ENCODE data around the gene FKTN.

The FKTN gene

DNA sequence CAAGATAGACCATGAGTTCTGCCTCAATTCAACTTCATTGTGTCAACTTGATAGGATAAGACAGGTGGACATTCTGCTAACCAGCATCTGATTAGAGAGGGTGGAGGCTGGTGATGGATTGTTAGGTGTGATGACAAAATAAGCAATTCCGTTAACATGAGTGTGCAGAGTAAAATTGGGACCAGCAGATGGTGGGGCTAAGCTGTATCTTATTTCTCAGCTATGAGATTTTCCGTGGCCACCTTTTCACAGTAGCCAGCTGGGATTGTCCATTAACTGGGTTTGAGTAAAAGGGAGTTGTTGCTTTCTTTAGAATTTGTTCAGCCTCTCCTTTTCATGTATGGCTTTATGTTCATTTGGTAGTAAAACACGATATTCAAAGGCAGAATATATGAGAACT is 75.5 kb downstream of the FKTN start:
- no peak for DNase-seq

DNA sequence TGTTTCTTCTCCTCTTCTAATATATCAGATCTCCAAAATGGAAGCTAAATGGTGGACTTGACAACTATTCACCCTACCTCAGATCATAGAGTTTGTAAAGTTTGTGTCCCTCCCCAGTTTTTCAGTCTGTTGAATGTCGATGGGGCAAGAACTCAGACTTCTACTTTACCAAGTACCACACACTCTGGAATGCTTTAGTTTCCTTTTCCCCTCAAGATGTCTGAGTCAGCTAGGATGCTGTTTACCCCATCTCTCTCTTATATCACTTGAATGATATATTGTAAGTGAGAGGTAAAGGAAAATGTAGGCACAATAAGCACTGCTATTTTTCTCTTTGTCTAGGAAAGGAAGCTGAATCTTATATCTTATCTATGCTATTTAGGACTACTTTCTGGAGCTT is 78.4 kb downstream of the FKTN start:
- DNase-seq, result no peak

DNA sequence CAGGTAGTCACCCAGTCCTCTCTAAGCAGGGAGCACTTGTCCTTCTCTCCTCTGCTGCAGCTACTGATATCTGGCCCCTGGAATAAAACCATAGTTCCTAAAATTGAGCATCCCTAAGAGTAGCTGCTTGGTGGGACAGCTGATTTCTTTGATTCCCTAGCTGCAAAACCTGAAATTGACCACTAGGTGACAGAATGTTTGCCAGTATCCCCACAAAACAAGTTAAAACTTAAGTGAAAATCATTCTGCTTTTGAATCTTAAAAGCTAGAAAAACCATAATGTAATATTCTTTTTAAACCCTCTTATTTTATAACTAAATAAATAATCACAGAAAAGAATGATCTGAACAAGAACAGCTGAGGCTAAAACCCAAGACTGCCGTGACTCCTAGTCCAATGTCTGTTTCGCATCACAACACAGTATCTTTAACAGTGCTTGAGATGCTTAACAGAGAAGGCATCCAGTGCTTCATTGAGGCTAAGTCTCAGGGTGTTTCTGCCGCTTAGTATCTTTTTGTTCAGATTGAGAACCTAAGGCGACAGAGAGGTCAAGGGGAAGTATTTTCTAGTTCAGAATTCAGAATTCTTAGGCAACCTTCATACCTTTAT is 80.0 kb downstream of the FKTN start:
- no peak for DNase-seq

DNA sequence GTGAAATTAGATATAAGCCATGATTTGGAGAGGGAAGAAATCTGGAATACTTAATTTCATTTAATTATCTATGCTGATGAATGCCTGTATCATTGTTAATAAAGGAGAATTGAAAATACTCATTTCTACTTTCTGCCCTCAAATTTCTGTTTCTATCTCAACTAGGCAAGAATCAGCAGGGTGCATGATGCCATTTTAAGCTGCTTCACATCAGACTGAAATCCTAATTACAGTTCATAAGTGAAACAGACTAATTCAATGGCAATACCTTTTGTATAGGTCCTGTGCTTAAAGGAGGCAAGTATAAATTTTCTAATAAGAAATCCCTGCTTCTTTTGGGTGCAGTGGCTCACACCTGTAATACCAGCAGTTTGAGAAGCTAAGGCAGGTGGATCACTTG is 82.0 kb downstream of the FKTN start:
- DNase-seq, result no peak

DNA sequence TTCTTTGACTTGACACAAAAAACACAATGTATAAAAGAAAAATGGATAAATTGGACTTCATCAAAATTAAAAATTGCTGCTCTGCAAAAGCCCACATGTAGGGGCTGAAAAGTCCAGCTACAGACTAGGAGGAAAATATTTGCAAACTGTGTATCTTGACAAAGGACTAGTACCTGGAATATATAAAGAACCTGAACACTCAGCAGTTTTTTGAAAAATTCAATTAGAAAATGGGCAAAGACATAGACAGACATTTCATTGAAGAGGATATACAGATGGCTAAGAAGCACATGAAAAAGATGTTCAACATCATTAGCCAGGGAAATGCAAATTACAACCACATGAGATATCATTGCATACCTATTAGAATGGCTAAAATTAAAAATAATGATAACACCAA is 85.9 kb downstream of the FKTN start:
- no peak for DNase-seq

DNA sequence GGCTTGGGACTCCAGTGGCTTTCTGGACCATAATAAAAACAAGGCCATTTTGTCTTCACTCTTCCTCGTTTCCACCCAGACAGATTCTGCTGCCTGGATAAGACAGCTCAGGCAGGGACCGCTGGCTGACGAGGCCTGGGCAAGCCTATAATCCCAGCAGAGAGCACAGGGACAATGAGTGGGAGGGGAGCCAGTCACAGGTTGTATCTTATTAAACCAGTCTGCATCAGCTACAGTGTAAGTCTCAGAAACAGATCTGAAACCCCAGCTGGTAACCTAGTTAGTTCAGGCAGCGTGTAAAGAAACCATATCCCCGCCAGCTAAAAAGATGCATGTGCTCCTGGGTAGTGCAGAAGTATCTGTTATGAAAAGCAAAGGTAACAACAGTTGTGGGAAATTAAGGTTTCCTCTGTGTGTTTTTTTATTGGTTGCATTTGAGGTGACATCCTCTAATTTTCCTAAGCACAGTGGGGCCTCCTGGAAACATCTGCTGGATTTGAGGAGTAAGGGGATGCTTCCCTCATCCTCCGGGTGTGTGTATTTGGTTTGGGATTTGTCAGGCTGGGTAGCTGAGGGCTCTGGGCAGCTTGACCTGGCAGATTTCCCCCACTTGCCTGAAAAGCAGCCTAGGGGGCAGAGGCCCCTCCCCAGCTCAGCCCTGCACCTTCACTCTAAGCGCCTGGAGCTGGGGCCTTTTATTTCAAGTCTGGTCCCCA is 89.1 kb downstream of the FKTN start:
- no peak for DNase-seq

DNA sequence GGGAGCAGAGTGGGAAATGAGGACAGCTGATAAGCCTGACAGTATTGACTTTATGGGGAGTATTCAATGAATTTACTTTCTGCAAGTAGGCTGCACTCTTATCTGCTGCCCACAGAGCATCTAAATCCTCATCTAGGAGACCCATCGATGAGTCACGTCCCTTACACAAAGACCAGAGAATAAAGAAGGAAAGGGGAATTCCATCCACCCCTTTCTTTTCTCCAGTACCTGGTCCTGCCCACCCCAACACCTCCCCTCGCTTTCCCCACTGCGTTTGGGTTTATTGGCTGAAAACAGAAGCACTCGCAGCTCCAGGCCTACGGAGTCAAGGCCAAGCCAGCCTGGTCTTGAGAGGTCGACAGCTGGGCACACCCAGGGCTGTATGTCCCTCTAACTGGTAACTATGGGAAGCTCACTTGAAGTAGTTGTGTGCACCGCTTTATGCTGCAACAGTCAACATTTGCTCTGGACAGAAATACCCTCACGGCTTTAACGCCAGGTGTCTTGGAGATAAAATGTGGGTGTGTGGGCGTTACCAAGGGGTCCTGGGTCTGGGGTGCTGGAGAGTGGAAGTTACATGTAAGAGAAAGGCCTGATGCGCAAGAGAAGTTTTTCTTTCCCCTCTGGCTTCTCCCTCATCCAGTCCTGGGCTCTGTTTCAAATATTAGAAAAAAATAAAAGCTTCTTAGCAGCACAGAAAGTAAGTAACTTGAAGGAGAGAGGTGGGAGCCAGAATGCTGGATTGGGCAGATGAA is 89.8 kb downstream of the FKTN start:
- no peak for DNase-seq

DNA sequence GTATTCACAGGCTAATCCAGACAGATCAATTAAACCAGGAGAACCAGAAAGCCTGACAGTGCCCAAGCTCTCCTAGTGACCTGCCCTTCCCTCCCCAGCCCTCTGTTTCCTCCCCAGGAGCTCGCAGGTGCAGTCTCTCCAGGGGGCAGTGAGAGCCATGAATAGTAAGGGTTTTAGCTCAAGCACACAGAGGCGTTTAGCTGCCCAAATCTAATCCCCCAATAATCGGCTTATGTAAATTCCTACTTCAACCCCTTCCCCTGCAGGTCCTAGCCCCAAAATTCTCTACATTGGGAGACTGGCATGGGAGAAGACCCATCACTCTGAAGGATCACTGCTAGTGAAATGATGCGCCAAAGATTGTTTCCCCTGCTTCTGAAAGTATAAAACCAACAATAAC is 93.9 kb downstream of the FKTN start:
- DNase-seq, result no peak

DNA sequence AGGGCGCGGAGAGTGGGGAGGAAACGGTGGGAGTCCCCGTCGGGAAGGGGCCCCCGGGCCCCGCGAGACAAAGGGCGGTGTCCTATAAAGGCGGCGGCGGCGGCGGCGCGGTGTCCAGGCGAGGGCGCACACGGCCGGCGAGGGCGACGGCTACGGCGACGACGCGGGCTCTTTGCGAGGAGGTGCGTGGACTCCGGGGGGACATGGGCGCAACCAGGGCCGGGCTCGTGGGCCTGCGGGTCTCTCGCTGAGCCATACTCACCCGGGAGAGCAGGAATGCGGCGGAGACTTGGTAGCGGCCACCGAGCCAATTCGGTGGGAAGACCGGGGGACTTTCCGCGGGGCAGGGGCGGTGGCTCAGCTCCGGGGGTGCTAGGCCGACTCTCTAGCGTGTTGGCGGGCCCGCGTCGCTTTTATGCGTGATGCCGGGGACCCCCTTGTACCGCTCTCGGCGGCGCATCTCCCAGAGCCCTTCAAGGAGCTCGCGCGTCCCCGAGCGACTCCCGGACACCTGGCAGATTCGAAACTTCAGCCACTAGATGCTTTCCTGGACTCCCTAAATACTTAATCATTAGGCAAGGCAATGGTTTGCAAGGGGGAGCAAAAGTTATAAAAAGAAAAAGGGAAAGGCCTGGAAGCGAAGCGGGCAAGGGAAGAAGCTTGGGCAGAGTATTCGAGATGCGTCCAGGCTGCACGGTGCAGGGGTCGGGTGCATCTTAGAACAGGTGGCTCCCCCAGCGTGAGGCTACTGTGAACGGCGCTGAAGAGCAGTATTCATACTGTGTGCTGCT is 98.4 kb downstream of the FKTN start:
- no peak for DNase-seq

DNA sequence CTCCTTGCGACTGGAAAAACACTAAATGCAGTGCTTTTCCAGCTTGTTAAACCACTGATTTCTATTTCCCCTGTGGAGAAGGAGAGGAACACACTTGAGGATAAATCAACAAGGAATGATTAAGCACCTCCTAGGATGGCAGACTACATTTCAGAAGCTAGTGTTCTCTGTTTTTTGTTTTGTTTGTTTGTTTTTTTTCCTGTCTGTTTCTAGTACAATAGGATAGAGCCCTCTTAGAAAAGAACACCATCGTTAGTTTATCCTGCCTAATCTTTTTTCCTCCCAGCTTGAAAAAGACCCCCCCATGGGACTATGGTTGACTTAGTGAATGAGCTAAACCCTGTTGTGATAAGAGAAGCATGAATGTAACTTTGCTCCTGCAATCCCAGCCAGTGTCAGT is 100.4 kb downstream of the FKTN start:
- DNase-seq, result no peak

DNA sequence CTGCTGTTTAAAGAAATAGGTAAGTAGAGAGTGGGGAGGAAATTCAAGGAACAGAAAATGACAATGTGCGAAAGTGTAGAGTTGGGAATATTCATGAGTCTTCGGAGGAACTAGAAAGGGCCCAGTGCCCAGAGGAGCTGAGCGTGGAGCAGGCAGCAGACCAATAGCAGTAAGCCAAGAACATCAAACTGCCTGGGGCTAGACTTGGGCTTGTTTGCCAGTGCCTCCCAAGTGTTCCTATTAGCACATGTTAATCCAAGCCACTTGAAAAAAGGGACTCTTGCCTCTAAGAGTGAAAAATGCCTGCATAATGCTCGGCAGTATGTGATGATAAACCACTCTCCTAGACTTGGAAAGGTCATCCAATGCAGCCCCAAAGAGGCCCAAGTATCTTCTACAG is 103.1 kb downstream of the FKTN start:
- DNase-seq, result no peak

DNA sequence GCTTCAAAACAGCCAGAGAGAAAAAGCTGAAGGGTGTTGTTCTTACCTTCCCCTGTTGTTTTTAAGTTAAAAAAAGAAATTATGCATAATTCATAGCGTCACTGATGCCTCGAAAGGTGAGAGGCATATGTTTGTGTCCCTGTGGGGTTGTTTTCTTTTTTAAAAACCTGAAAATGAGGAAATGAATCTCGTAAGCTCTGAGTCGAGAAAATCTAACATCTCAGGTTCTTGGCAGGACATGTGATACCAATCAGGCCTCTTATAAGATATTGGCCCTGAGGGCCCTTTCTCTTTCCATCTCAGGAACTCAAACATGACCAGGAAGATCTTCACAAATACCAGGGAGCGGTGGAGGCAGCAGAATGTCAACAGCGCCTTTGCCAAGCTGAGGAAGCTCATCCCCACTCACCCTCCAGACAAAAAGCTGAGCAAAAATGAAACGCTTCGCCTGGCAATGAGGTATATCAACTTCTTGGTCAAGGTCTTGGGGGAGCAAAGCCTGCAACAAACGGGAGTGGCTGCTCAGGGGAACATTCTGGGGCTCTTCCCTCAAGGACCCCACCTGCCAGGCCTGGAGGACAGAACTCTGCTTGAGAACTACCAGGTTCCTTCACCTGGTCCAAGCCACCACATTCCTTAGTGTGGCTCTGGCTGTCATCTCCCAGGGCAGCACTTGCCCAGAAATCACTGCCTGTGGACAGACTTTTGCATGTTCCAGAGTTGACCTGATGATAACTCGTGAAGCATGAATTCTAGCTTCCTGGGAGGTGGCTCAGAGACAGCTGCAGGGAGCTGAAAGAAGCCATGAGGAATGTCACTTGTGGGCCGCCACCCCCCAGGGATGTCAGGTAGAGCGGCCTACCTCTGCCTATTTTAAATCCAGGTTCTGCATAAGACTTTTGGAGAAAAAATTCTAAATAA is 104.5 kb downstream of the FKTN start, which contains the start of gene TAL2:
Gene TAL2 (plus strand): TSS at position 274 of the 921 bp plus-strand sequence. CDS start 40 bp downstream, at position 314.
- no peak for DNase-seq

DNA sequence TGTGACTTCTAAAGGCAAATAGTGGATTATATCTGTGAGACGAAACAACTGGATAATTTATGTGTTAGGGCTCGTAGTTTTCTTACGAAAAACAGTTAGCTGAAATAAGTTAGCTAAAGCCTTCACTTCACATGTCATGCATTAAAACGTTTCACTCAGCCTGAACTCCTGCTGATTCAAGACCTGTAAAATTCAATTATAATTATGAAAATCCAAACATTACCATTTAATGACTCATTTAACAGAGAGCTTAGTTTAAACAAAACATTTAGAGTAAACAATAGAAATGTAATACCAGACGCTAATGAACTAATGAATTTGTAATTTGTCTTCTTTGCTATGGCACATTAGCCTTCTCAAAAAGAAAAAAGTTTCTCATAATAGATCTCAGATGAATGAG is 106.0 kb downstream of the FKTN start:
- no peak for DNase-seq

DNA sequence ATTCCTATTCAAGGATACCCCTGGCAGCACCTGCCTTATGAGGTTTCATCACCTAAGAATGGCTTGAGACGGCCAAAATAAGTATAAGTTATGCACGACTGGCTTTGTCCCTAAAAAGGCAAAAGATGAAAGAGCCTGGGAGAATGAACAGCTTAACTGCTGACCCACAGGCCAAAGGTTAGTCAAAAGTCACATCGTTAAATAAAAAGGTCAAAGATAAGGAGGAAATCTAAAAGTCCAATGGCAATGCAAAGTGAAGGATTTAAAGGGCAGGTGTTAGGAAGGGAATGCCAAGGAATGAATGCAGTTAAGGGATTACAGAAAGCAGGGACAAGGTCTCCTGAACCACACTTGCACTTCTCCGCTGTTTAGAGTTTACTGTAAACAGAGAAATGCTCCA is 109.9 kb downstream of the FKTN start:
- DNase-seq, result no peak

DNA sequence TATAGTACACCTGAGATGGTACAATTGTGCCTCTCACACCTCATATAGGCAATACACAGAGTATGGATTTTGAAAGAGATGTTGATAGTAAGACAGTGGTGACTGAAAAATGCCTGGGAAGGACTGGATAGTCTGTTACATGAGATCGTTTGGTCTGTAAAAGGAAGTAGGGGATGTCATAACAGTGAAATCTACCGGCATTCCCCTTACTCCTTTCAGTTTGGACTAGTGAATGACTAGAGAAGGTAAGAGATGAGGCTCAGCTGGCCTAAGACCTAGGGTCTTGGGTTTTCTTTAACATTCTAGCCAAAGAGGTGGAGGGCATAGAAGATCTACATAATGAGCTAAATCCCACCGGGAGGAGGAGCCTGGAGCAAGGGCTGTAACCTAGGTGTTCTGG is 112.4 kb downstream of the FKTN start:
- DNase-seq, result no peak

DNA sequence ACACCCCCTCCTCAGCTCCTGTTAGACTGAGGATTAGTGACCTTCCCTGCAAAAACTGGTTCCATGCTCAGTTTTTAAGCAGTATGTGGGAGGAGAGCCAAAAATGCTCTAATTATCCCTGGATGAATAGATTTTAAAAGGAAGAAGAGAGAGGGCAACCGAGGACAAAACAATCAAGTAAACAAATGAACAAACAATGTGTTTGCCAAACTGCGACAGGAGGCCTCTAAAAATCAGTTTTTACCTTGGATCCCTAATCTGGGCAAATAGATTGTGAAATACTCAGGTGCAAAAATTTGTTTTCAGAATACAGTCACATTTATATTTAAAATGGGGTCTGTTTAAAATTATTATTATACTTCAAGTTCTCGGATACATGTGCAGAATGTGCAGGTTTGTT is 112.8 kb downstream of the FKTN start:
- no peak for DNase-seq

DNA sequence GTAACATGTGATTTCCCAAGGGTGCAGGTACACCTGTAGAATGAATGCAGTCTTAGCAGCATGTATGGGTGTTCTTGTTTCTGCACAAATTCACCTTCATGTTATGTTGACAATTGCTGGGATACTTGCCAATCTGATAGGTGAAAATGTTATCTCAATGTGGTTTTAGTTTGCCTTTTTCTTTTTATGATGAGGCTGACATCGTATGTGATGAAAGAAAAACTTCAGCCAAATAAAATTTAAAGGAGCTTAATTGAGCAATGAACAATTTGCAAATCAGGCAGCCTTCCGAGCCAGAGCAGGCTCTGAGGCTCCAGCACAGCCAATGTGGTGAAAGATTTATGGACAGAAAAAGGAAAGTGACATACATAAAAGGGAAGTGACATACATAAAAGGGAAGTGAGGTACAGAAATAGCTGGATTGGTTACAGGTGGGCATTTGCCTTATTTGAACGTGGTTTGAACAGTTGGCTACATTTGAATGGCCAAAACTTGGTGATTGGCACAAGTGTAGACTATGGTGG is 114.8 kb downstream of the FKTN start:
- no peak for DNase-seq

DNA sequence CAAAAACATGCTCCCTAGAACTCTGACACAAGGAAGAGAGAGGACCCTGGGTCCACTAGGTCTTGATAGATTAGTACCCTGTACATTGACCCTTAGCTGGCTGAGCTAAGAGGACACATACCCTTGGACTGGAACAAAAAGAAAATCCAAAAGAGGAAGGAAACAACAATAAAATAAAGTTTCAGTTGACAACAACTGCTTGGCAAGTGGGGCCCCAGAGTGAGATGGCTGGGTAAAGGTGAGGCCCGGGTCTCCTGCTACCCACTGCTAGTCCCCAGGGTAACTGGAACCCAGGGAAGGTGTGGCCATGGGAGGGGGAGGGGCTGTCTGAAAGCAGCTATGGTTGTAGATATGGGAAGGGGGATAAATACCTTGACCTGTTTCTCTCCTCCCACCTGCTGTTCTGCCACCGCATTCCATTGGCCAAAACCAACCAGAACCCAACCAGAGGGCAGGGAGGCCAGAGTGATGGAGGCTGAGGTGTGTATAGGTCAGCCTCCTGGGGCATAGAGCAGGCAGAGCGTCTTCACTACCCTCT is 116.0 kb downstream of the FKTN start:
- no peak for DNase-seq

DNA sequence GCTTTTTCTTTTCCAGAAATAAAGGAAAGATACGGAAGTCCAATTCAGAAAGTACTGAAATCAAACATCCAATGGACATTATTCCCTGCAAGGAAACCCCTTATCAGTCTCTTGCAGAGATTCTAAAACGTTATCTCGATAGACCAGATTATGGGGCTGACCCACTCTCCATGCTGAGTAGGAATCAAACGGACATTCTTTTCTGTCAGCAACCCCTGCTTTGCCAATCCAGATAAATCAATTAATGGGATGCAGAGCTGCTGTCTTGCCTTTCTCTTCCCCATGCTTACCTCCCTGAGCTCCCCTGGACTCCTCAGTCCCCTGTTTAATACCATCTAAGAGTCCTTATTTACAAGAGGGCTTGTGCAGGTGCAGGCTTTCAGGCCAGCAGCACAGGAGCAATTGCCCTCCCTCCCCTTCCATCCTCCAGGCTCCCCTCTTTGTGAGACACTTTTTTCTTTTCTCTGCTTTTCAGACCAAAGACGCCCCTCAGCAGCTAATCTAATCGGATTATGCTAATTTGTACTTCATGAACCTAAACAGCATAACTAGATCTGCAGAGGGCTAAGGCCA is 118.5 kb downstream of the FKTN start:
- no peak for DNase-seq

DNA sequence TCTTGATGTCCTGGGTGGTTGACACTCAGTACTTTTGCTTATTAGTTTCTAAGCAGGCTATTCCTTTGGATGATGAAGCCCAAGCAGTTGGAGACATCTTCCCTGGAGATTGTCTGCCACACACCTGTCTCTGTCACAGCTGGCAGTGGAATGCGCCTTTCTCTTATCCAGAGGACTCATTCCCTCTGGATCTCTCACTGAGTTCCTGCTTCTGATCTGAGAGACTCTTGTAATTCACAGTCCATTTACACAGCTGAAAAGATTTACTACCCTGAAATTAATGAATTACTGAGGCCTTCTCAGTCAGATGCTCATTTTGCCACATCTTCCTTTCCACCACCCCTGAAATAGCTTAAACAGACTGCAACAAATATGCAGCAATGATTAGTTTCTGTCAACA is 120.2 kb downstream of the FKTN start:
- DNase-seq, result no peak

DNA sequence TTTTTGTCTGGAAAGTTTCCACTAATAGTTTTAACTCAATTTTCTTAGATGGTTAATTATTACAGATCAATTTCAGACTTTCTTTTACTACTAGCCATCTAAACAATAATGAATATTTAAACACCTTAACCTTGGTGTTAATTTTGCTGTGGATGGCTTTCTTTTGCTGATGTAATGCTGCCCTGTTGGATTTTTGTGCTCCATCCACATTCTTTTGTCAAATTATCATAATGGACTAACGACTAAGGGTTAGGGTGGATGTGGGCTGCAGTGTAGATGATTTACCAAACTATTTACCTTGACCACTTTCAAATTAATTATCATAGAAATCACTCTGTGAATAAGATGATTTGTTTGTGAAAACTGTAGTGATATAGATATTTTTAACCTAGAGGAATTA is 120.8 kb downstream of the FKTN start:
- no peak for DNase-seq
